Central memory CD4-positive, alpha-beta T cell (primary cell): ENCODE measurements around the gene ARRDC1.
"Not testable (repeated sequence)": the region's sequence is repeated elsewhere in the genome, so short reads cannot be mapped to it uniquely, and the experiment has no call there.

Experiments
- DNase-seq: peaks from one replicate; pipeline ENCODE4 v3.0.0; 2022
- total RNA-seq, 3 experiments: gene quantifications; one replicate each; lab custom pipeline; 2026; lab: John Stamatoyannopoulos, UW

ARRDC1 gene
- 26.9 to 56.8 (median 54.0) reads per million in 3 experiments for total RNA-seq

GRCh38 chr9:137605121-137606004 lies at the start of gene ARRDC1:
Gene ARRDC1 (plus strand): TSS chr9:137605686. CDS start chr9:137605718, 32 bp downstream.
- peak; percentile 87 for DNase-seq

DNA sequence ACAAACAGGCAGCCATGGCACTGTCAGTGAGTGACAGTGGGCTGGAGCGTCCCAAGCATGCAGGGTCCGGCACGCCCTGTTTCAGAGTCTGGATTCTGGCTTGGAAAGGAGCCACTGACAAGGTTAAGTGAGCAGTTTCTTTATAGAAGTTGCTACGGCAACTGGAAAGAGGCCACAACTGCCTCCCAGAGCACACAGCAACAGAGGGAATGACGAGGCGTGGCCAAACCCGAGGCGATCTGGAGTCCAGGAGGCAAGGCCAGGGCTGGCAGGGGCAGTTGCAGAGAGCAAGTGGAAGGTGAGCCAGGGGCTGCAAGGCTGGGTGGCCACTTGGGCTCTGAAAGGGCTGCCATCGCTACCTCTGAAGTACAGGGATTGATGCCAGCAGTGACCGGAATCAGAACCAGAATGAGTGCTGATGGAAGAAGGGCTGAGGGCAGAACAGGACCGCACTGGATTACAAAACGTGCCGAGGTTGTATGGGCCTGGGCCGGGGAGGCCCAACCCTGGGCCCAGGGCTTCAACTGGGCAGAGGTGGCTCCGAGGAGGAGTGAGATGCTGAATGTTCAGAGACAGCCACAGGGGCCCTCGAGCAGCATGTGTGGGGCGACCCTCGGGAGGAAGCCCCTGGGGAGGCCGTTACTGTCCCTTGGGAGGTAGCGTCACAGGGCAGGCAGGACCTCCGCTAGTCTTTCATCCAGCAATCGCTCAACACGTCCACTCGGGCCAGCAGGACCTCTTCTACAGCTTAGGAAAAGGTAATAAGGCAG lies 49.2 kb upstream of the ARRDC1 start:
- DNase-seq = no peak

GRCh38 chr9:137558127-137558526 lies 47.4 kb upstream of the ARRDC1 start:
- no peak for DNase-seq

DNA sequence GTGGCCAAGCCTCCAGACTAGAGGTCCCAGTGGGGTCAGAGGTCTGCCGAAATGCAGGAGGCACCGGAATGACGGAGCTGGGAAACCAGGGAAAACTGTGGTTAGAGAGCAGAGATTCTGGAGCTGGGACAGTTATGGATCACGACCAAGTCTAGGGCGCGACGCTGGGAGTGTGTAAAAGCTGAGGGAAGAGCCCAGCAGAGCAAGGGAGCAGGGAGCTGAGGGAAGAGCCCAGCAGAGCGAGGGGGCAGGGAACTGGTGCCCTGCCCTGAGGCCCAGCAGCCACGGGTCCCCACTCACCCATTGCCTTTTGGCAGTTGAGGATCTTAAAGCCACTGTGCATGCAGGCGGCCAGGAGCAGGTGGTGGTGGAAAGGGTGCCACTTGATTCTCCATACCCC lies 41.4 kb upstream of the ARRDC1 start:
- DNase-seq = no peak

DNA sequence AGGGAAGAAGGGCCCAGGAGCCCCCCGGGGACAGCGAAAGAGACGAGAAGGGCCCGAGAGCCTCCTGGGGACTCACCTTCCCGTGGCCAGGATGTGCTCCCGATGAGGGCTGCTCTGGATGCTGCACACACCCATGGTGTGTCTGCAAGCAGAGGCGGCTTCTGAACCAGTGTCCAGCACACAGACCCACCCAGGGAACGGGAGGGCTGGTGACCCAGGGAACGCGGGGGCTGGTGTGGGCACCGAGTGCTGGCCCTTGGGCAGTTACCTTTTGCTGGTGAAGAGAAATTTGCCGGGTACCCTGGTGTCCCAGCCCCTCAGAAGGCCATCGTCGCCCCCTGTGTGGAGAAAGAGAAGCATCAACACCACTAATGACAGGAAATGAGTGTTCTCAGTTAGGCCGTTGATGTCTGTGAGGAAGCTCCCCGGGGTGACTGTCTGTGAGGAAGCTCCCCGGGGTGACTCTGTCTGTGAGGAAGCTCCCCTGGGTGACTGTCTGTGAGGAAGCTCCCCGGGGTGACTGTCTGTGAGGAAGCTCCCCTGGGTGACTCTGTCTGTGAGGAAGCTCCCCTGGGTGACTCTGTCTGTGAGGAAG lies 40.6 kb upstream of the ARRDC1 start:
- no peak for DNase-seq

DNA sequence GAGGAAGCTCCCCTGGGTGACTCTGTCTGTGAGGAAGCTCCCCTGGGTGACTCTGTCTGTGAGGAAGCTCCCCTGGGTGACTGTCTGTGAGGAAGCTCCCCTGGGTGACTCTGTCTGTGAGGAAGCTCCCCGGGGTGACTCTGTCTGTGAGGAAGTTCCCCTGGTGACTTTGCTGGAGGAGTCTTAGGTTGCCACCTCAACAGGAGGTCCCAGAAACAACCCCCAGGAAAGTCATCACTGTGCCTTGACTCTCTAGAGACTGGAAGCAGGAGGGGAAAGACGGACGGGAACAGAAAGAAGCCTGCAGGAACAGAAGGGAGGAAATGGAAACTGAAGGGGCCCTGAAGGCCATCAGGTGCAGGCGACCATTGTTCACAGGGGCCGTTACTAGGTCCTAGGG lies 37.0 kb upstream of the ARRDC1 start:
- DNase-seq = not testable (repeated sequence)

- no peak for DNase-seq
These were observed 35.8 kb upstream of the ARRDC1 start for GRCh38 chr9:137569609-137570203.

GRCh38 chr9:137570566-137570965 lies 34.9 kb upstream of the ARRDC1 start:
- no peak for DNase-seq

GRCh38 chr9:137574192-137574591 lies 31.3 kb upstream of the ARRDC1 start:
- no peak for DNase-seq

DNA sequence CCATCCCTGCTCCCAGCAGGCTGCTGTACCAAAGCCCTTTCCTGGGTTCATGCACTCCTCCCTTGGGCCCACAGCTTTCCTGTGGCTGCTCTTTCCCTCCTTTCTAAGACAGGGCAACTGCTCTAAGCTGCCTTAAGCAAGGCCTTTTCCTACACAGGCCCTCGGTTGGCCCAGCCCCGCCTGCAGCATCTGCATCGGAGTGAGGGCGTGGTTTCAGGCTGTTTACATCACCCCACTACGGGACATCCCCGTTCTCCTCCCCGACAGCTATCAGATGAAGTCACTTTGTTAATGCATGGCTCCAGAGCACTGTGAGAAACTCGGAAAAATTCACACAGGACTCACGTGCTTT lies 30.1 kb upstream of the ARRDC1 start:
- DNase-seq = no peak

DNA sequence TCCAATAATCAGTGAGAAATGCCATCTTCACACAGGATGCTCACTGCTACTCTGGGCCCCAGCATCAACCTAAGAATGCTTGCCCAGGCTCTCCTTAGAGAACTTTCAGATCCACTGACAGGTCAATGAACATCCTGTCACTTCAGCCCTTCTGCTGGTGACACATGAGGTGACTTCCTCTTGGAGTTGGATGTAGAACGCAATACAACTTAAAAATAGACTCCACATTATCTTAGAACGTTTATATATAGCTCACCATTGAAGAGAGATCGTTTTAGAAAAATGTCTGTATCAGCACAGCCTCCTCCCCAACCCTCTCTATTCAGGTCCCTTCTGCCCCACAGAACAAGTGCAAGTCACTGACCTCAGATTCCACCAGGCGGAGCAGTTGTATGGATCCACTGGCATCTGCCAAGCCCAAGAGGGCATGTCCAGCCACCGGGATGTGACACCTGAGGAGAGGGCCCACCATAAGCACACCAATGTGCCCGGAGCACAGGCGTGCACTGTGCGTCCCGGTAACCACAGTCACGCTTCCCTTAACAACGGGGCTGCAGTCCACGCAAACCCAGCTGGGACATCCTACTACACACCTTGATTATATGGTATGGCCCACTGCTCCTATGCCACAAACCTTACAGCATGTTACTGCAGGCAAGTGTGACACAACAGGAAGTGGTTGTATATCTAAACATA lies 29.6 kb upstream of the ARRDC1 start:
- DNase-seq = no peak

- DNase-seq = peak; percentile 89
These were observed 26.8 kb upstream of the ARRDC1 start, which contains the start of gene DPH7 for GRCh38 chr9:137578518-137579258. Gene DPH7 (minus strand): TSS chr9:137578925. CDS start chr9:137578777, 148 bp downstream.

- no peak for DNase-seq
These were observed 26.3 kb upstream of the ARRDC1 start for GRCh38 chr9:137579259-137579604.

DNA sequence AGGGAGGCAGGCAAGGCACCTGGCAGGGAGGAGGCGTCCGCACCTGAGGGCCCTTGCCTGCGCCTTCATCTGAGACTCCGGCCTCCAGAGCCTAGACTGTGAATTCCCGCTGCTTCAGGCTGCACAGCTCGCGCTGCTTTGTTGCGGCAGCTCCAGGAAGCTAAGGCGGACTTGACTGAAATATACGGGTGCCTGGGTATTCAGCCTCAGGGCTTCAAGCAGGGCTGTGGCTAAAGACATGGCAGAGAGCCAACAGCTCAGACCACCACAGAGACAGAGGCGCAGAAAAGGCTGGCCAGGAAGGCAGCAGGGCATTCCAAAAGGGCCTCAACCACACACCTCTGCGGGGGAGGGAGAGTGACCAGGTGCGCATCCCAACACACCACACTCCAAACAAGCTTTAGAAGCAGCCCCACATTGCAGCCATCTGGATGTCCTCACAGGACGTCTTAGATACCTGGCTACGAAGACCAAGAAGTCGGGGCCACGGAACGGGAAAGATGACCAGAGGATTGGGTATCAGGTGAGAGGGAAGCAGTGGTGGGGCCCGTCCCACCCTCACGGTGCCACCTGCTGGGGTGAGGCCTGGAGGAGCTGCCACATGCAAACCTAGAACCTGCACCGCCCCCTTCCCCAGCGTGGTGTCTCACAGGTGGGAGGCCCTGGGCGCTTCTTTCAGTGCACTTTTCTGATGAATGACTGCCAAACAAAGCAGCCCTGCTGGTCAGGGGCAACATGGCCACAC lies 25.1 kb upstream of the ARRDC1 start:
- DNase-seq = no peak

DNA sequence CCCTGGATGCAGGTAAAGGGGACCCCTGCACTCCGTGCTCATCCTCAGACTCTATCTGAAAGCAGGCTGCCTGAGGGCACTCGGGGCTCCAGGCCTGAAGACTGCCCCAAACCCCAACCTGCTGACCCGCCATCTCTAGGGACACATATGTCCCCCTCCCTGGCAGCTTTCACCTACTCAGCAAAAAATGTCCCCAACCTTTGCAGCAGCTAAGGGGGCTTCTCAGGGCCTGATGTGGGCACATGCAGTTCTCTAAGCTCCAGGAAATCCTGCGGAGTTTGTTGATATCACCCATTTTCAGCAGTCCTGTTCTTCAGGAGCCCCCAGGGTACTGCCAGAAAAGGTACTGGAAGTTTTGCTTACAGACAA lies 24.5 kb upstream of the ARRDC1 start:
- DNase-seq = no peak

GRCh38 chr9:137581361-137582285 lies 23.9 kb upstream of the ARRDC1 start:
- DNase-seq = no peak

DNA sequence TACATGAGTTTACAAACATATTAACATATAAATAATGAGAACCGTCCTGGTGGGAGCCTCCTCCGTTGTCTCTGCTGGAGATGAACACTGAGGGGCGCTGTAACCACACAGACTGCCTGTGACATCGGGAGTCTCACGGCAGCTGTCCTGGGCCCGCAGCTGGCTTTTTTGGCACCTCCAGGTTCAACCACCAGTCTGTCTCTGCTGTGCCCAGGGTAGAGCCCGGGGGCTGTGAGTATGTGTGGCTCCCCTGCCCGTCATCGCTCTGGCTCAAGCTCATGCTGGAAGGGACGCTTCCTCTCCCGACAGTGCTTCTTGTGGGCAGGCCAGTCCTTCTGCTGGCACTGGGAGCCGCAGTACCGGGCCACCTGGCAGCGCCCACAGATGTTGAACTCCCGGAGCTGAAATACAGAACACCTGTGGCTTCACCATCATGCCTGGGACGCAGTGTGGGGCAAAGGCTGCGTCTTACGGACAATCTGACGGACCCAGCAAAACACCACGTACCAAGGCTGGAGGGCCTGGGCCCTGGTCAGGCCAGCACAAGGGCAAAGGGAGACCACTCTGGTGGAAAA lies 23.1 kb upstream of the ARRDC1 start:
- DNase-seq = no peak

DNA sequence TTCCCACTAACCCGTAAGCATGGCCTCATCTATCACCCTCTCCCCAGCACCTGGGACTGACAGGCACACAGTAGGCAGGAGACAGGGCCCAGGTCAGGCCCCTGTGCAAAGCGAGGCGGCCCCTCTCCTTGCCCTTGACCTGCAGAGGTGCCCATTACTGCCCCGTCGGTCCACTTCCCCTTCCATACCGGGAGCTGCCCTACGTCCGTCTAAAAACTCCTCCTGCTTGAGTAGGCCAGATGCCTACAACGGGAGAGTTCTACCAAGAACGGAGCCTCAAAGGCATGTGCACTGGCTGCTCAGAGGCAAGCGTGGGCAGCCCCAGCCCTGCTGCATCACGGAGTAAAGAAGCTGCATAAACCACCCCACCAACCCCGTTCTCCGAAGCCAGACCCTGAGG lies 22.1 kb upstream of the ARRDC1 start:
- no peak for DNase-seq

GRCh38 chr9:137583957-137584356 lies 21.5 kb upstream of the ARRDC1 start:
- DNase-seq = no peak

- no peak for DNase-seq
These were observed 18.6 kb upstream of the ARRDC1 start for GRCh38 chr9:137586854-137587253.
